Inflammatory macrophage treated with lipopolysaccharide for 1 hour (primary cell): ENCODE results near the gene PARS2.
A peak's percentile ranks its signal among the peaks of the same experiment; 100 is the strongest.

Experiments
- DNase-seq, 2 donors: peaks; one replicate each; pipeline ENCODE4 v3.0.0-alpha.2; 2020 to 2022

PARS2 gene

GRCh38 chr1:54768093-54768492 lies 3.8 kb upstream of the PARS2 start:
- DNase-seq, result no peak

GRCh38 chr1:54767526-54767925 lies 3.2 kb upstream of the PARS2 start:
- DNase-seq, result no peak

DNA sequence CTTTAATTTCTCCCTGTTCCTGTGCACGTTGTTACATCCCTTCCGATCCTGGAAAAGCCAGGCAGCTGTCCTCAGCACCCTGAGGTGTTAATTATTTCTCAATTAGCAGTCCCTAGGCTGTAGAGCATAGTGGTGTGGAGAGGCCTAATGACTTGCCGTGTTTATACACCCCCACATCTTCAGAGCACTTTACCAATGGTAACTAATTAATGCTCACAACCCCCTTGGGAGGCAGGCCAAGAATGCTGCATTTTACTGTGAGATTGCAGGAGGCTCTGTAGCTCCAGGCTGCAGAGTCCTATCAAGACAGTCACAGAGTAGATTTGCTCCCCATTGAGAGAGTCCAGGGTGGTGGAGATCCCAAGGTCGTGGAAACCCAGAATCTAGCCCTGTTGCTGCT lies 2.4 kb upstream of the PARS2 start:
- DNase-seq, result no peak

DNA sequence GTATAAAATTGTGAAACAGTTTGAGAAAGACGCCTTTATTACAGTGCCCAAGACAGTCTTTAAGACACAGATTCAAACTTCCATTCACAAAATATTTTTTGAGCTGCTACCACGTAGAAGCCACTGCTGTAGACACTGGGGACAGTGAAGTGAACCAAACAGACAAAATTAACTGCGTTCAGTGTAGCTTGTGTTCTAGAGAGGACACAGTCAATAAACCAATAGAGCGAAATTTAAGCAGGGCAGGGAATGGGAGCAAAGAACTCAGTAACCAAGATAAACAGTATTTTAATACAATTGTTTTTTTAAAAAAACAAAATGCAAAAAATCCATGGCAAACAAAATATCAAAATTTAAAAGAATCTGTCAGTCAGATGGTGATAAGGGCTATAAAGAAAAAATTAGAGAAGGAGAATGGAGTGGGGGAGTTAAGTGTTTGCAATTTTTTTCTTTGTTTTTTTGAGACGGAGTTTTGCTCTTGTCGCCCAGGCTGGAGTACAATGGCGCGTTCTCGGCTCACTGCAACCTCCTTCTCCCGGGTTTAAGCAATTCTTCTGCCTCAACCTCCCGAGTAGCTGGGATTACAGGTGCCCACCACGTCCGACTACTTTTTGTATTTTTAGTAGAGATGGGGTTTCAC lies 719 bp upstream of the PARS2 start:
- no peak for DNase-seq

DNA sequence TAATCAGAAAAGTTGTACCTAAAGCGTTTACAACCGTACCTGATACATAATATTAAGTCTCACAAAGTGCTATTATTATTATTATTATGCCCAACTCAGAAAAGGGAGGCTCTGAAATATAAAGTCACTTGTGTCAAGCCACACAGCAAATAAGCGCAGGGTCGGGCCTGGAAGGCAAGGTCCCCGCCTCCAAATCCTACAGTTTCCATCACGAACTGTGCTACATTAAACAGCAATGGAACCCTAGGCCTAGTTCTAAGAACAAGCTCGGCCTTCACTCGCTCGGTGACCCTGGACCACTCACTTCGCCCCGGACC lies 549 bp downstream of the PARS2 start:
- DNase-seq, result peak in 1 of 2 donors; percentile 19

- no peak for DNase-seq
These were observed 5.5 kb downstream of the PARS2 start for GRCh38 chr1:54758678-54759348.

- DNase-seq, result no peak
These were observed 6.5 kb downstream of the PARS2 start for GRCh38 chr1:54757833-54758232.

DNA sequence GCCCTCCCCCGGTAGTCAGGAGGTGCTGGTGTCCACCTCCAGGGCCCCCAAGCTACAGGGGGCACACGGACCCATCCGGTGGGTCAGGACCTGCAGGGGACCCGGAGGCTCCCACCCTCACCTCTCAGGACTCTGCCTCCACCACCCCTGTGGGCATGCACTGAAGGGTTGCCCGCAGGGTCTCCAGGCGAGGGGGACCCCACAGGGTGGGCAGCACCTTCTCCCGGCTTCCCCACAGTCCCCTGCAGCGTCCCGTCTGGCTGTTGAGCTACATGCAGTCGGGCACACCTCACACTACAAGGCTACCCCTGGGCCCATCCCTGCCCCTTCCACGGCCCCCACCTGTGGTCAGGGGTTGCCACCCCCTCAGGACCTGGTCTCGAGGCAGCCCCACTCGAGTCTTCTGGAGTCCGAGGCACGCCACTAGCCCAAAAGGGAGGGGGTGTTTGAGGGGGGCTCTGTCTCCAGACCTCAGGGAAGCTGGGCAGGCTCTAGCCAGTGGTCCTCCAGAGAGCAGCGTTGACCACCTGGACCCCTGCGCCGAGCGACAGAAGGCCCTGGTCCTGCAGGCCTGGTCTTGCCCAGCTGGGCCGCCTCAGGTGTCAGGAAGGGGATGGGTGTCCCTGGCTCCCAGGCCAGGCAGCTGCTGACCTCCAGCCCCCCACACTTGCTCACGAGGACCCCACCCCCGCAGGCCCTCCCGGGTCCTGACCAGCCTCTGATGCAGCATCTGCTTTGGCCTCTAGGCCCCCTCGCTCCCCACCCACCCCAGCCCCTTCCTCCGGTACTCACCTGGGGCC lies 9.6 kb downstream of the PARS2 start:
- no peak for DNase-seq

- DNase-seq, result no peak
These were observed 10.3 kb downstream of the PARS2 start for GRCh38 chr1:54754045-54754444.

- no peak for DNase-seq
These were observed 12.9 kb downstream of the PARS2 start for GRCh38 chr1:54751426-54751825.

GRCh38 chr1:54750596-54750995 lies 13.7 kb downstream of the PARS2 start:
- DNase-seq, result no peak

GRCh38 chr1:54748094-54748835 lies 16.1 kb downstream of the PARS2 start:
- DNase-seq, result no peak

- DNase-seq, result no peak
These were observed 18.5 kb downstream of the PARS2 start for GRCh38 chr1:54745864-54746263.

GRCh38 chr1:54745274-54745673 lies 19.0 kb downstream of the PARS2 start:
- no peak for DNase-seq

DNA sequence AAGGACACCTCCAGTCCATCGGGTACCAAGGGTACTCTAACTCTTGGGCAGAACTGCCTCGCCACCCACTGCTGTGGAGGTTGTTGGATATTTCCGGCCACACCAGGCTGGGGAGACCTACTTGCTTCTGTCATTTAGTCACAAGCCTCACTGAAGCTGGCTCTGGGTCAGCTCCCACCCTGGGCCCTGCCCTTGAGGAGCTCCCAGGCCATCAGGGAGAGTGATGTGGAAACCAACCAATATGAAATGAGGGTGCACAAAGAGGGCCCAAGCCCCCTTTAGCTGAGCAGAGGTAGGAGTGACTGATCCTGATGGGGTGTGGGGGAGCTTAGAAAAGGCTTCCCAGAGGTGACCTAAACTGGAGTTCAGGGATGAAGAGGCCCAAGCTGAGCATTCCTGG lies 19.6 kb downstream of the PARS2 start:
- no peak for DNase-seq

GRCh38 chr1:54743416-54744226 lies 20.7 kb downstream of the PARS2 start:
- no peak for DNase-seq

DNA sequence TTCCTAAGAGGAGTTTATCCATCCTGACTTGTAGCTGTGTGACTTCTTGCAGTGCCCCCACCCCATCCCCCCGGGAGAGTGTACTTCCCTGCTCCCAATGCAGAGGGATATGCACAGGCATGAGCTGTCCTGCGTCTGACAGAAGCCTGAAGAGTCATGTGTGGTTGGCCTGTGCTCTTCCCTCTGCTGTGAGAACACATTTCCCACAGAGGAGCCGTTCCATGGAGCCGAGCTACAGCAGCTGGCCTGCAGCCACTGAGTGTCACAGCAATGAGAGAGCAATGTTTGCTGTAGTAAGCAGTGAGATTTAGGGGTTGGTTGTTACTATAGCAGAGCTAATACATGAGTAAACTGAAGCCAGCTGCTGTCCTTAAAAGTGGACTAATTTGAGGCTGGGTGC lies 22.0 kb downstream of the PARS2 start:
- DNase-seq, result no peak

GRCh38 chr1:54741531-54741930 lies 22.8 kb downstream of the PARS2 start:
- no peak for DNase-seq

- DNase-seq, result no peak
These were observed 26.1 kb downstream of the PARS2 start for GRCh38 chr1:54738244-54738643.

GRCh38 chr1:54736685-54737084 lies 27.6 kb downstream of the PARS2 start:
- DNase-seq, result no peak

- no peak for DNase-seq
These were observed 36.3 kb downstream of the PARS2 start for GRCh38 chr1:54728027-54728426.

- DNase-seq, result no peak
These were observed 39.6 kb downstream of the PARS2 start for GRCh38 chr1:54724771-54725170.

GRCh38 chr1:54723985-54724384 lies 40.3 kb downstream of the PARS2 start:
- no peak for DNase-seq
